Neural progenitor cell (in vitro differentiated cells): ENCODE results near the gene MAP2K5. TPM values are rescaled to one million over a fixed set of nuclear protein-coding genes. Genes with fewer than 3 reads are reported as not detected.
A peak's percentile ranks its signal among the peaks of the same experiment; 100 is the strongest.

ENCODE experiments used
- DNase-seq: peaks from one replicate; pipeline ENCODE4 v3.0.0-alpha.2; 2016; ENCODE audit warnings: low spot score
- H2AFZ ChIP-seq: fragments of 200-600 bp; sonication (generic); replicated peaks from 2 replicates; pipeline ENCODE4 v1.6.1; 2016; ENCODE audit warnings: antibody characterized with exemption
- H3F3A ChIP-seq: fragments of 200-600 bp; sonication (generic); 2 replicates; pipeline ENCODE4 v1.6.1; 2016; ENCODE audit warnings: antibody characterized with exemption, low read depth
- H3K27ac ChIP-seq: fragments of 200-600 bp; sonication (generic); 2 replicates; pipeline ENCODE4 v1.5.1; 2016; ENCODE audit warnings: mild to moderate bottlenecking
- H3K27me3 ChIP-seq: fragments of 200-600 bp; sonication (generic); 2 replicates; pipeline ENCODE4 v1.6.1; 2016; ENCODE audit warnings: mild to moderate bottlenecking, moderate library complexity
- H3K36me3 ChIP-seq: fragments of 200-600 bp; sonication (generic); 2 replicates; pipeline ENCODE4 v1.5.1; 2016
- H3K4me1 ChIP-seq: fragments of 200-600 bp; sonication (generic); 2 replicates; pipeline ENCODE4 v1.6.1; 2016; ENCODE audit warnings: mixed run types
- H3K4me2 ChIP-seq: fragments of 200-600 bp; sonication (generic); 2 replicates; pipeline ENCODE4 v1.6.1; 2016
- H3K4me3 ChIP-seq: fragments of 200-600 bp; sonication (generic); 2 replicates; pipeline ENCODE4 v1.5.1; 2016
- H3K79me2 ChIP-seq: fragments of 200-600 bp; sonication (generic); 2 replicates; pipeline ENCODE4 v1.6.1; 2016; ENCODE audit warnings: low read depth
- H3K9ac ChIP-seq: fragments of 200-600 bp; sonication (generic); 2 replicates; pipeline ENCODE4 v1.6.1; 2016
- H3K9me3 ChIP-seq: fragments of 200-600 bp; sonication (generic); 2 replicates; pipeline ENCODE4 v1.5.1; 2016; ENCODE audit warnings: low read depth
- H4K20me1 ChIP-seq: fragments of 200-600 bp; sonication (generic); 2 replicates; pipeline ENCODE4 v1.6.1; 2016; ENCODE audit warnings: low read depth
- H3K27ac Mint-ChIP-seq: 3 replicates; pipeline ENCODE4 v1.8.0; 2021; ENCODE audit warnings: mixed read lengths
- H3K27me3 Mint-ChIP-seq: 2 replicates; pipeline ENCODE4 v1.8.0; 2022; ENCODE audit warnings: low read depth, mild to moderate bottlenecking, inconsistent platforms, moderate library complexity, mixed read lengths; ENCODE audit not compliant: insufficient read depth
- H3K36me3 Mint-ChIP-seq: 3 replicates; pipeline ENCODE4 v1.8.0; 2021; ENCODE audit warnings: mixed read lengths
- H3K4me1 Mint-ChIP-seq: 3 replicates; pipeline ENCODE4 v1.8.0; 2021; ENCODE audit warnings: mixed read lengths
- H3K4me3 Mint-ChIP-seq: 3 replicates; pipeline ENCODE4 v1.8.0; 2021; ENCODE audit warnings: mild to moderate bottlenecking, moderate library complexity, mixed read lengths
- H3K9me3 Mint-ChIP-seq: 3 replicates; pipeline ENCODE4 v1.8.0; 2020; ENCODE audit warnings: mixed read lengths
- CTCF ChIP-seq: fragments of 200-600 bp; sonication (generic); IDR thresholded peaks from 2 replicates; pipeline ENCODE4 v1.5.1; 2017; ENCODE audit warnings: antibody characterized with exemption, mild to moderate bottlenecking
- EZH2 ChIP-seq: fragments of 200-600 bp; sonication (generic); IDR thresholded peaks from 2 replicates; pipeline ENCODE4 v1.6.1; 2017; ENCODE audit warnings: antibody characterized with exemption, mild to moderate bottlenecking, moderate library complexity
- EZH2phosphoT487 ChIP-seq: fragments of 200-600 bp; sonication (generic); IDR thresholded peaks from 2 replicates; pipeline ENCODE4 v1.6.1; 2017; ENCODE audit warnings: antibody characterized with exemption
- total RNA-seq: library from RNA; depleted of rRNA; stranded (reverse); fragments of >200 nt; gene quantifications from 2 replicates; pipeline ENCODE4 v1.2.3, GENCODE V29; 2015; ENCODE audit warnings: low replicate concordance

The MAP2K5 gene
- total RNA-seq, 1 donor from 2014 or later, result 17.2 TPM

DNA sequence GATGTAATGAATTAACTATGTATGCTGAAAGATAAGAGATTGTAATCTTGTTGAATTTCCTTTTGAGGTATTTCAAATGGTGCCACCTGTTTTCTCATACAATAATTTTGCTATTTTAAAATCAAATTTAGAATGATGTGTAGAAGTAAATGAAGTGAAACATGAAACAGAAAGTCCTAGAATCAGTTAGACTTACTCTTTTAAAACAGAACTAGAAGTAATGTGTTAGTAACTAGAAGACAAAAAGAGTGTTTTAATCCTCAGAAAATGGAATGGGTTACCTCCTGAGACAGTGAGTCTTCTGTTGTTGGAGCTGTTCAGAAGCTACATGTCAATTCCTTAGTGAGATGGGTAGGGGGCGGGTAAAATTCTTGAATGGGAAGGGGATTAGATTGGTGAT is 8.1 kb upstream of the MAP2K5 start:
- H3K27ac ChIP-seq, result no peak overlapping the region
- no peak overlapping the region for H3K4me3 ChIP-seq
- H3K9me3 Mint-ChIP-seq, result no peaks in the 10 kb centered on the region
- DNase-seq, result no peak
- H3K4me3 Mint-ChIP-seq, result no peak overlapping the region
- peaks cover 3% of the 10 kb centered on the region for H3K27me3 Mint-ChIP-seq
- no peak overlapping the region for H3K27ac Mint-ChIP-seq
- H4K20me1 ChIP-seq, result no peaks in the 10 kb centered on the region
- no peaks in the 10 kb centered on the region for H3K9me3 ChIP-seq
- peaks cover 17% of the 10 kb centered on the region for H3K4me1 ChIP-seq
- H3F3A ChIP-seq, result peaks cover 16% of the 10 kb centered on the region
- no peak for TF ChIP-seq EZH2phosphoT487
- TF ChIP-seq EZH2, result no peak
- TF ChIP-seq CTCF, result no peak
- no peaks in the 10 kb centered on the region for H3K36me3 ChIP-seq
- H3K4me1 Mint-ChIP-seq, result peaks cover 9% of the 10 kb centered on the region
- H3K27me3 ChIP-seq, result no peaks in the 10 kb centered on the region
- H3K36me3 Mint-ChIP-seq, result no peaks in the 10 kb centered on the region
- no peak overlapping the region for H2AFZ ChIP-seq
- H3K9ac ChIP-seq, result no peak overlapping the region
- no peaks in the 10 kb centered on the region for H3K79me2 ChIP-seq
- peak overlapping the region; percentile 49 for H3K4me2 ChIP-seq

- no peak overlapping the region for H3K4me3 Mint-ChIP-seq
- H3K9me3 Mint-ChIP-seq, result no peaks in the 10 kb centered on the region
- no peaks in the 10 kb centered on the region for H3K36me3 Mint-ChIP-seq
- Histone ChIP-seq H3K4me2 (no peak overlapping the region), H4K20me1 (no peaks in the 10 kb centered on the region), H3K27ac (no peak overlapping the region), H3K27me3 (no peaks in the 10 kb centered on the region), H3K4me1 (peaks cover 17% of the 10 kb centered on the region), H2AFZ (no peak overlapping the region), H3K9ac (no peak overlapping the region), H3K79me2 (peaks cover under 1% of the 10 kb centered on the region), H3K4me3 (no peak overlapping the region), H3K9me3 (no peaks in the 10 kb centered on the region), H3F3A (peaks cover 11% of the 10 kb centered on the region), H3K36me3 (no peaks in the 10 kb centered on the region)
- no peak for DNase-seq
- H3K4me1 Mint-ChIP-seq, result peaks cover 21% of the 10 kb centered on the region
- H3K27ac Mint-ChIP-seq, result no peak overlapping the region
- no peak for TF ChIP-seq EZH2phosphoT487
- TF ChIP-seq EZH2, result no peak
- TF ChIP-seq CTCF, result no peak
- peaks cover 3% of the 10 kb centered on the region for H3K27me3 Mint-ChIP-seq
Measured at GRCh38 chr15:67537771-67538170, 4.7 kb upstream of the MAP2K5 start.

DNA sequence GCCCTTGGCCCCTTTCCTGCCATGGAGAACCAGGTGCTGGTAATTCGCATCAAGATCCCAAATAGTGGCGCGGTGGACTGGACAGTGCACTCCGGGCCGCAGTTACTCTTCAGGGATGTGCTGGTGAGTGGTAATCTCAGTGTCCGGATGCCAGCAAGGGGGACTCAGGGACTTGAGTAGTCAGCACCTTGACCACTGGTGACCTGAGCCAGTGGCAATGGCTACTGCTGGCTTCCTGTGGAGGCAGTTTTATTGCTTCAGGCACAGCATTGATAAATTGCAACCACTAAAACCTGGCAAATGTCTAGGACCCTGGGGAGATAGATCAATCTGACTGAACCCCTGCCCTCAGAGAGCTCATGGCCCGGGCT is 830 bp downstream of the MAP2K5 start:
- peak overlapping the region; percentile 96 for H2AFZ ChIP-seq
- H3K9me3 ChIP-seq, result no peaks in the 10 kb centered on the region
- H3K36me3 Mint-ChIP-seq, result peaks cover 3% of the 10 kb centered on the region
- H3K9ac ChIP-seq, result peak overlapping the region; percentile 55
- peak; percentile 25 for DNase-seq
- no peak for TF ChIP-seq CTCF
- no peak for TF ChIP-seq EZH2
- no peak for TF ChIP-seq EZH2phosphoT487
- H3K27me3 Mint-ChIP-seq, result no peaks in the 10 kb centered on the region
- H3K9me3 Mint-ChIP-seq, result no peaks in the 10 kb centered on the region
- H3K4me3 ChIP-seq, result peak overlapping the region; percentile 99
- peaks cover 28% of the 10 kb centered on the region for H3K79me2 ChIP-seq
- H3K36me3 ChIP-seq, result no peaks in the 10 kb centered on the region
- H3K4me2 ChIP-seq, result peak overlapping the region; percentile 84
- H4K20me1 ChIP-seq, result peaks cover 3% of the 10 kb centered on the region
- H3K4me1 Mint-ChIP-seq, result peaks cover 40% of the 10 kb centered on the region
- H3K4me3 Mint-ChIP-seq, result peak overlapping the region; percentile 98
- H3K4me1 ChIP-seq, result peaks cover 20% of the 10 kb centered on the region
- peaks cover 15% of the 10 kb centered on the region for H3F3A ChIP-seq
- H3K27me3 ChIP-seq, result no peaks in the 10 kb centered on the region
- no peak overlapping the region for H3K27ac Mint-ChIP-seq
- H3K27ac ChIP-seq, result no peak overlapping the region
